ENCODE results near the gene SORCS3. TPM values are rescaled to one million over a fixed set of nuclear protein-coding genes. Genes with fewer than 3 reads are reported as not detected.

The SORCS3 gene
- total RNA-seq, 1 experiment from 2014 or later: not detected

DNA sequence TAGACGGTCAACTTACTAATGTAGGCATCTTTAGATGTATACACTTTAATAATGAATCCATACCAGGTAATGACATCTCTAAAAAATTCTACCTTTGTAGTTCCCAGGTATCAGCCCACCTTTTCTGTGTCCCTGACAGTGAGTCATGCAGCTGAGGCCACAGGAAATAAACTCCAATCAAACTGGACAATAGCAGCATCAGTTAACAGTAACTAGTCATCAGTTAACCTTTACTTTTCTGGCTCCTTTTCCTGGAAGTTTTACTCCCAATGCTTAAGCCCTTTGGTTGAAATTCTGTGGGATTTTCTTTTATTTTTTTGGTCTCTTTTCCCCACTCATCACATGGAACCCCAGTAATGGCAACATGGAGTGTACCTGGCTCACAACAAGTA is 617.6 kb downstream of the SORCS3 start:
- no peaks in the 10 kb centered on the region for H3K9me3 ChIP-seq (ENCODE audit: control insufficient read depth, insufficient read depth, low read depth, low read length)
- in situ Hi-C loops (cut with HindIII; ENCODE audit: low pct_unique_long_range_greater_than_20kb, low sequenced_read_pairs) (no loop called here), intact Hi-C loops (cut with micrococcal nuclease; ENCODE audit: unreplicated experiment) (no loop called here)
- DNase-seq (ENCODE audit: low read depth, low spot score) (no peak), ATAC-seq (no peak)
- H3K4me3 ChIP-seq (ENCODE audit: low read depth in 2 of 2, low read length in 2 of 2): no peak overlapping the region
- ChIA-PET CTCF (no interaction called here), POLR2A (no interaction called here)
- BruUV-seq (replicated peaks): no TSS peak
- no peaks in the 10 kb centered on the region for H3K27me3 ChIP-seq (ENCODE audit: control insufficient read depth, insufficient read depth, low read length)
- no peaks in the 10 kb centered on the region for H3K36me3 ChIP-seq (ENCODE audit: control insufficient read depth, insufficient read depth, low read length)
- no peaks in the 10 kb centered on the region for H3K4me1 ChIP-seq (ENCODE audit: control insufficient read depth, insufficient read depth, low read length)
- no peak for TF ChIP-seq POLR2AphosphoS5 (IDR thresholded peaks at IDR 0.05; ENCODE audit: low read depth, low read length)
- TF ChIP-seq, protein P1, sequence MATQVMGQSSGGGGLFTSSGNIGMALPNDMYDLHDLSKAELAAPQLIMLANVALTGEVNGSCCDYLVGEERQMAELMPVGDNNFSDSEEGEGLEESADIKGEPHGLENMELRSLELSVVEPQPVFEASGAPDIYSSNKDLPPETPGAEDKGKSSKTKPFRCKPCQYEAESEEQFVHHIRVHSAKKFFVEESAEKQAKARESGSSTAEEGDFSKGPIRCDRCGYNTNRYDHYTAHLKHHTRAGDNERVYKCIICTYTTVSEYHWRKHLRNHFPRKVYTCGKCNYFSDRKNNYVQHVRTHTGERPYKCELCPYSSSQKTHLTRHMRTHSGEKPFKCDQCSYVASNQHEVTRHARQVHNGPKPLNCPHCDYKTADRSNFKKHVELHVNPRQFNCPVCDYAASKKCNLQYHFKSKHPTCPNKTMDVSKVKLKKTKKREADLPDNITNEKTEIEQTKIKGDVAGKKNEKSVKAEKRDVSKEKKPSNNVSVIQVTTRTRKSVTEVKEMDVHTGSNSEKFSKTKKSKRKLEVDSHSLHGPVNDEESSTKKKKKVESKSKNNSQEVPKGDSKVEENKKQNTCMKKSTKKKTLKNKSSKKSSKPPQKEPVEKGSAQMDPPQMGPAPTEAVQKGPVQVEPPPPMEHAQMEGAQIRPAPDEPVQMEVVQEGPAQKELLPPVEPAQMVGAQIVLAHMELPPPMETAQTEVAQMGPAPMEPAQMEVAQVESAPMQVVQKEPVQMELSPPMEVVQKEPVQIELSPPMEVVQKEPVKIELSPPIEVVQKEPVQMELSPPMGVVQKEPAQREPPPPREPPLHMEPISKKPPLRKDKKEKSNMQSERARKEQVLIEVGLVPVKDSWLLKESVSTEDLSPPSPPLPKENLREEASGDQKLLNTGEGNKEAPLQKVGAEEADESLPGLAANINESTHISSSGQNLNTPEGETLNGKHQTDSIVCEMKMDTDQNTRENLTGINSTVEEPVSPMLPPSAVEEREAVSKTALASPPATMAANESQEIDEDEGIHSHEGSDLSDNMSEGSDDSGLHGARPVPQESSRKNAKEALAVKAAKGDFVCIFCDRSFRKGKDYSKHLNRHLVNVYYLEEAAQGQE (IDR thresholded peaks at IDR 0.05; ENCODE audit: insufficient read depth in 1 of 2, low read depth in 2 of 2, low read length in 1 of 2): no peak
- H3K27ac ChIP-seq (ENCODE audit: low read length): no peak overlapping the region

DNA sequence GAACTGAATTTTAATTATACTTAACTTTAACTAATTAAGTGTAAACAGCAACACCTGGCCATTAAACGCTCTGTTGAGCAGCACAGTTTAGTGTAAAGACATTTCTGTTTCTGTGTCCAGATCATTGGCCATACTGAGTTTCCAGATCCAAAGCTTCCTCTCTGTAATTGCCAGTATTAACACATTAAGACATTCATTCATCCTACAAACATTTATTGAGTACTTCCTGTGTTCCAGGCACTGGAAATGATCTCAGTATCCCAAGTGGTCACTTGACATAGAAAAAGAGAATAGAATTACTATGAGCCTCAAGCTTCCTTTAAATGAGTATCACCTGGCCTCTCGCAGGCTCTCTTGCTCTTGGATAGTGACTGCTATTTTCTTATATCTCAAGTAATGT is 618.1 kb downstream of the SORCS3 start:
- intact Hi-C loops (cut with micrococcal nuclease; ENCODE audit: unreplicated experiment) (no loop called here), in situ Hi-C loops (cut with HindIII; ENCODE audit: low pct_unique_long_range_greater_than_20kb, low sequenced_read_pairs) (no loop called here)
- BruUV-seq (replicated peaks): no TSS peak
- no peak overlapping the region for H3K27ac ChIP-seq (ENCODE audit: low read length)
- H3K36me3 ChIP-seq (ENCODE audit: control insufficient read depth, insufficient read depth, low read length): no peaks in the 10 kb centered on the region
- ATAC-seq (no peak), DNase-seq (ENCODE audit: low read depth, low spot score) (no peak)
- no peaks in the 10 kb centered on the region for H3K4me1 ChIP-seq (ENCODE audit: control insufficient read depth, insufficient read depth, low read length)
- ChIA-PET CTCF (no interaction called here), POLR2A (no interaction called here)
- H3K4me3 ChIP-seq (ENCODE audit: low read depth in 2 of 2, low read length in 2 of 2): no peak overlapping the region
- no peaks in the 10 kb centered on the region for H3K27me3 ChIP-seq (ENCODE audit: control insufficient read depth, insufficient read depth, low read length)
- no peaks in the 10 kb centered on the region for H3K9me3 ChIP-seq (ENCODE audit: control insufficient read depth, insufficient read depth, low read depth, low read length)
- TF ChIP-seq, protein P2, sequence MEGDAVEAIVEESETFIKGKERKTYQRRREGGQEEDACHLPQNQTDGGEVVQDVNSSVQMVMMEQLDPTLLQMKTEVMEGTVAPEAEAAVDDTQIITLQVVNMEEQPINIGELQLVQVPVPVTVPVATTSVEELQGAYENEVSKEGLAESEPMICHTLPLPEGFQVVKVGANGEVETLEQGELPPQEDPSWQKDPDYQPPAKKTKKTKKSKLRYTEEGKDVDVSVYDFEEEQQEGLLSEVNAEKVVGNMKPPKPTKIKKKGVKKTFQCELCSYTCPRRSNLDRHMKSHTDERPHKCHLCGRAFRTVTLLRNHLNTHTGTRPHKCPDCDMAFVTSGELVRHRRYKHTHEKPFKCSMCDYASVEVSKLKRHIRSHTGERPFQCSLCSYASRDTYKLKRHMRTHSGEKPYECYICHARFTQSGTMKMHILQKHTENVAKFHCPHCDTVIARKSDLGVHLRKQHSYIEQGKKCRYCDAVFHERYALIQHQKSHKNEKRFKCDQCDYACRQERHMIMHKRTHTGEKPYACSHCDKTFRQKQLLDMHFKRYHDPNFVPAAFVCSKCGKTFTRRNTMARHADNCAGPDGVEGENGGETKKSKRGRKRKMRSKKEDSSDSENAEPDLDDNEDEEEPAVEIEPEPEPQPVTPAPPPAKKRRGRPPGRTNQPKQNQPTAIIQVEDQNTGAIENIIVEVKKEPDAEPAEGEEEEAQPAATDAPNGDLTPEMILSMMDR (IDR thresholded peaks at IDR 0.05): no peak
- TF ChIP-seq SIN3A (IDR thresholded peaks at IDR 0.05; ENCODE audit: borderline replicate concordance, insufficient read depth, low read depth, low read length): no peak
- TF ChIP-seq TCF7L2 (IDR thresholded peaks at IDR 0.05; ENCODE audit: low read depth, low read length): no peak

DNA sequence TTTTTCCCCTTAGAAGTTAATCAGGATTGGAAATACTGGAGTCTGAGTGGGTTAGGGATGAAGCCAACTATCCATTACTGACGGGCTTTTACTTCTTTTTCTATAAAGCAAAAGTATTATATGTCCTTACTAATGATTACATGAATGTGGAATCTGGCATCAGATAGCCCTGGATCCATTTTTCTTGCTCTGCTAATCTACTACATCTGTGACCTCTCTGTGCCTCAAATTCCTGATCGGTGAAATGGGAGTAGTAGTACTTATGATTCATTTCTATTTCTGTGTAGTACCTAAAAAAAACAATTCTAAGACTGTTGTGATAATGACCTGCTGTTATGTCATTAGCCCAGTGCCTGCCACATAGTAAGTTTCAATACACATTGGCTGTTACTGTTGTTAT is 621.6 kb downstream of the SORCS3 start:
- in situ Hi-C loops (cut with HindIII; ENCODE audit: low pct_unique_long_range_greater_than_20kb, low sequenced_read_pairs): no loop called here
- BruUV-seq (replicated peaks): no TSS peak
- Histone ChIP-seq H3K4me1 (ENCODE audit: control insufficient read depth, insufficient read depth, low read length) (no peaks in the 10 kb centered on the region), H3K27ac (ENCODE audit: low read length) (no peak overlapping the region), H3K4me3 (ENCODE audit: low read depth in 2 of 2, low read length in 2 of 2) (no peak overlapping the region), H3K27me3 (ENCODE audit: control insufficient read depth, insufficient read depth, low read length) (no peaks in the 10 kb centered on the region), H3K36me3 (ENCODE audit: control insufficient read depth, insufficient read depth, low read length) (no peaks in the 10 kb centered on the region), H3K9me3 (ENCODE audit: control insufficient read depth, insufficient read depth, low read depth, low read length) (no peaks in the 10 kb centered on the region)
- no peak for TF ChIP-seq SIN3A (IDR thresholded peaks at IDR 0.05; ENCODE audit: borderline replicate concordance, insufficient read depth, low read depth, low read length)
- TF ChIP-seq, protein P2 (IDR thresholded peaks at IDR 0.05): no peak
- no peak for TF ChIP-seq POLR2AphosphoS5 (IDR thresholded peaks at IDR 0.05; ENCODE audit: low read depth, low read length)
- no peak for TF ChIP-seq TCF7L2 (IDR thresholded peaks at IDR 0.05; ENCODE audit: low read depth, low read length)
- TF ChIP-seq, protein P1 (IDR thresholded peaks at IDR 0.05; ENCODE audit: insufficient read depth in 1 of 2, low read depth in 2 of 2, low read length in 1 of 2): no peak
- intact Hi-C loops (cut with micrococcal nuclease; ENCODE audit: unreplicated experiment): no loop called here
- CTCF ChIA-PET: no interaction called here
- no peak for DNase-seq (ENCODE audit: low read depth, low spot score)
- POLR2A ChIA-PET: interaction anchor here (0.7 kb wide), 1 partner anchor 282 kb away, joined by 3 read pairs; no protein-coding TSS in a partner anchor
- ATAC-seq: no peak
